ES-I3 (cell line): Measurements from ENCODE around the gene NFE2.
"Not testable (repeated sequence)": the region's sequence is repeated elsewhere in the genome, so short reads cannot be mapped to it uniquely, and the experiment has no call there.

ENCODE experiments used
- H3K36me3 ChIP-seq: 2 replicates; pipeline ENCODE4 v1.6.1; 2013; ENCODE audit warnings: mild to moderate bottlenecking, low read length, control low read depth, moderate library complexity; ENCODE audit not compliant: insufficient read depth
- H3K4me1 ChIP-seq: 2 replicates; pipeline ENCODE4 v1.6.1; 2013; ENCODE audit warnings: mild to moderate bottlenecking, control low read depth, low read length; ENCODE audit not compliant: insufficient read depth
- H3K9ac ChIP-seq: 2 replicates; pipeline ENCODE4 v1.6.1; 2013; ENCODE audit warnings: low read depth, mild to moderate bottlenecking, low read length, moderate library complexity
- H3K9me3 ChIP-seq: 2 replicates; pipeline ENCODE4 v1.6.1; 2013; ENCODE audit warnings: mild to moderate bottlenecking, low read length, moderate library complexity; ENCODE audit not compliant: control insufficient read depth, insufficient read depth

NFE2 gene

GRCh38 chr12:54328595-54329337 is 28.0 kb upstream of the NFE2 start:
- peaks cover 24% of the 10 kb centered on the region for H3K4me1 ChIP-seq
- H3K9me3 ChIP-seq: no peaks in the 10 kb centered on the region
- 0 out of 2 replicates have a peak overlapping the region, but pooled peaks have one; percentile 6 for H3K9ac ChIP-seq

DNA sequence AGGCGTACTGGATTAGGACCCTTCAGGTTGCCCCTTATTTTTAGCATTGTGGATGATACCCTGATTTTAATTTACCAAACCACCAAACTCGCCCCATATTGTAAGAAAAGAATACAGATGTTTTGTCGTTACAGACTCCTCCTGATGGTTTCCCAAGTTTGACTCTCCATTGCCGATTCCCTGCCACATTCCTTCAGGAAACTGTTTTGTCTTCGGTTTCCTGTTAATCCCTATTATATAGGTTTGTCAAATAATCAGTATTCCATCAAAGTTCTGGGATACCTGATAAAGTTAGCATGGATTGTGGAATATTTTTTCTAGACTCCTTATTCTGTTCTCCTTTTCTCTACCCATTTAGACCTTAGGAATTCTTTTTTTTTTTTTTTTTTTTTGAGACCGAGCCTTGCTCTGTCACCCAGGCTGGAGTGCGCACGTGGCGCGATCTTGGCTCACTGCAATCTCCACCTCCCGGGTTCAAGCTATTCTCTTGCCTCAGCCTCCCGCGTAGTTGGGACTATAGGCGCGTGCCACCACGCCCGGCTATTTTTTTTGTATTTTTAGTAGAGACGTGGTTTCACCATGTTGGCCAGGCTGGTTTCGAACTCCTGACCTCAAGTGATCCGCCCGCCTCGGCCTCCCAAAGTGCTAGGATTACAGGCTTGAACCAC is 24.8 kb upstream of the NFE2 start:
- Histone ChIP-seq H3K9ac (peak overlapping the region; percentile 86), H3K4me1 (peaks cover 24% of the 10 kb centered on the region)
- H3K9me3 ChIP-seq, H3K36me3 ChIP-seq: not testable (repeated sequence)

More at GRCh38 chr12:54328595-54329337, 28.0 kb upstream of the NFE2 start:
- peaks cover 4% of the 10 kb centered on the region; the same call in 1 of the 2 replicates for H3K36me3 ChIP-seq

DNA sequence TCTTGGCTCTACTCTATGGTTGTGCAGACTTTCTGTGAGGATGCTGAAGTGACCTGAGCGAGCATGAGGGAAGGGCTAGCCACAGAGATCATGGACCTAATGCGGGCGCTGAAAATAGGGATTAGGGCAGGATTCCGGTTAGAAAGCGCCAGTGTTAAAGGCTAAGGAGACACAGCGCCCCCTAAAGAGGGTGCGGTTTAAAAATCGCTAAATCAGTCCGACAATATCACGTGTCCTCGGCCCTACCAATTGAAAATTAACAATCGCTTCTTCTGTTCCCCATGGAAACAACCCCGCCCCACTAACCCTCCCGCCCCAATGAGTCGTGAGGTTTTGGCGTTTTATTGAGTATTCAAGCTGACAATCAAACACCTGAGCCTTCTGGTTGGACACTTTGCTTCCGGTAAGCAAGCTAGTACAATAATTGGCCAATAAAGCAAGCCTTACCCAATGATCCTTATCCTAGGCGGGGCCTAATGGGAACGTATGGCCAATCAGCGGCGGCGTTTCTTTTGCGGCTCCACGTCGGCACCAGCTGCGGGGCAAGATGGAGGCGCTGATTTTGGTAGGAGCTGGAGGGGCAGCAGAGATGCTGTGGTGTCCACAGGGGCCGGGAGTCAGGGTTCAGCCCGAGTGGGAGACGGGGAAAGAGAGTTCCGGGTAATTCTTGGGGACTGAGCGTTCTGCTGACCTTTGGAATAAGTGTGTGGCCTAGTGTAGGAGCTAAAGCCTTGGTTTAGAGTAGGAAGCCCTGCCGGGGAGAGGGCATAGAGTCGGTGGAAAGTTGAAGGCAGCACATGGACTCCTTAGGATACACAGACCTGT is 24.0 kb upstream of the NFE2 start, which contains the start of gene COPZ1:
COPZ1 (plus strand) TSS at position 515 of the 825 bp plus-strand sequence; CDS start at position 548, 33 bp downstream.
- Histone ChIP-seq H3K4me1 (peaks cover 16% of the 10 kb centered on the region), H3K9me3 (no peaks in the 10 kb centered on the region), H3K36me3 (no peaks in the 10 kb centered on the region), H3K9ac (peak within 1 kb of the TSS; percentile 86)

GRCh38 chr12:54321363-54321762 is 20.5 kb upstream of the NFE2 start:
- H3K9ac ChIP-seq: no peak overlapping the region
- no peaks in the 10 kb centered on the region for H3K36me3 ChIP-seq
- no peaks in the 10 kb centered on the region for H3K9me3 ChIP-seq
- no peaks in the 10 kb centered on the region for H3K4me1 ChIP-seq

DNA sequence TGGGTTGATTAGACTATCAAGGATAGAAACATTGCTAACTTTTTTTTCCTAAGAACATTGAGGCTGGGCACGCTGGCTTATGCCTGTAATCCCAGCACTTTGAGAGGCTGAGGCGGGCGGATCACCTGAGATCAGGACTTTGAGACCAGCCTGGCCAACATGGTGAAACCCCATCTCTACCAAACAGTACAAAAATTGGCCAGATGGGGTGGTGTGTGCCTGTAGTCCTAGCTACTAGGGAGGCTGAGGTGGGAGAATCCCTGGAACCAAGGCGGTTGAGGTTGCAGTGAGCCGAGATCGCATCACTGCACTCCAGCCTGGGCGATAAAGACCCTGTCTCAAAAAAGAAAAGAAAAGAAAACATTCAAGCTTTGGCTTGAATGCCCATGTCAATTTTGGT is 11.5 kb upstream of the NFE2 start:
- not testable (repeated sequence) for H3K36me3 ChIP-seq, H3K9me3 ChIP-seq, H3K9ac ChIP-seq, H3K4me1 ChIP-seq

DNA sequence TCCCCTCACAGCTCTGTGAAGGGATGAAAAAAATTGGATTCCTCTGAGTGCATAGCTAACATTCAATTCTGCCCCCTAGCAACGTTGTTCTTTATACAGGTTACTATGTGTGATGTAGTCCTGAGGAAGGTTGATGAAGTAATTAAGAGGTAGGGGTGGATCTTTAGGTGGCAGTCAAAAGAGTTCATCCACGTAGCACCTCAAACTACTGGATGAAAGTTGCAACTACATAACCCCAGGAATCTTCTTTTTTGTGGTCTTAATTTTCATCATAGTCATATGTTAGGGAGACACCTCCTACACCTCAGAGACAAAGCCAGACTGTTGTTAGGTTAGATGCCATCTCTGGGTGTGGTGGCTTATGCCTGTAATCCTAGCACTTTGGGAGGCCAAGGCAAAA is 10.2 kb upstream of the NFE2 start:
- Histone ChIP-seq H3K4me1 (no peaks in the 10 kb centered on the region), H3K36me3 (no peaks in the 10 kb centered on the region), H3K9ac (no peak overlapping the region), H3K9me3 (no peaks in the 10 kb centered on the region)

- peaks cover 15% of the 10 kb centered on the region for H3K4me1 ChIP-seq
- no peak overlapping the region for H3K9ac ChIP-seq
- no peaks in the 10 kb centered on the region for H3K9me3 ChIP-seq
- no peaks in the 10 kb centered on the region for H3K36me3 ChIP-seq
Measured at GRCh38 chr12:54306925-54307741, 6.3 kb upstream of the NFE2 start.

- Histone ChIP-seq H3K4me1 (peaks cover 33% of the 10 kb centered on the region), H3K36me3 (no peaks in the 10 kb centered on the region), H3K9ac (no peak overlapping the region; the same call in 1 of the 2 replicates), H3K9me3 (no peaks in the 10 kb centered on the region)
Measured at GRCh38 chr12:54304187-54304810, 3.5 kb upstream of the NFE2 start.

DNA sequence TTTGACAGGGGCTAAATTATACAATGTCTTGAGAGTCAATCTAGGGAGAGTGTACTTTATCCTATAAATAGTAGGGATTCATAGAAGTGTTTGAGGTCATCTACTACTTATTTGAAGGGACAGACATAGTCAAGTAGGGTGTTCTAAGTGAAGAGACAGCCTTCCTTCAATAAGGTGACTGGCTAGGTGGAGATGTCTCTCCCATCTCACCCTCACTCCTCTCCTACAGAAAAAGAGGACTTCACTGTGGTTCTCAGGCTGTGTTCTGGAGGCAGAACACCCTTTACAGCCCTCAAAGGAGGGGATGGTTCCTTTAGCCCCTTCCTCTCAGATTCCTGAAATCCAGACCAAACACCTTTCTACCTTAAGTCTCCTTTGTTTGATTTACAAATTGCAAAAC is 2.8 kb upstream of the NFE2 start:
- Histone ChIP-seq H3K9ac (no peak overlapping the region; the same call in 1 of the 2 replicates), H3K36me3 (no peaks in the 10 kb centered on the region), H3K9me3 (no peaks in the 10 kb centered on the region), H3K4me1 (peaks cover 34% of the 10 kb centered on the region)

- H3K36me3 ChIP-seq: no peaks in the 10 kb centered on the region
- peak overlapping the region; percentile 48 for H3K9ac ChIP-seq
Measured at GRCh38 chr12:54301428-54302048, 723 bp upstream of the NFE2 start.

DNA sequence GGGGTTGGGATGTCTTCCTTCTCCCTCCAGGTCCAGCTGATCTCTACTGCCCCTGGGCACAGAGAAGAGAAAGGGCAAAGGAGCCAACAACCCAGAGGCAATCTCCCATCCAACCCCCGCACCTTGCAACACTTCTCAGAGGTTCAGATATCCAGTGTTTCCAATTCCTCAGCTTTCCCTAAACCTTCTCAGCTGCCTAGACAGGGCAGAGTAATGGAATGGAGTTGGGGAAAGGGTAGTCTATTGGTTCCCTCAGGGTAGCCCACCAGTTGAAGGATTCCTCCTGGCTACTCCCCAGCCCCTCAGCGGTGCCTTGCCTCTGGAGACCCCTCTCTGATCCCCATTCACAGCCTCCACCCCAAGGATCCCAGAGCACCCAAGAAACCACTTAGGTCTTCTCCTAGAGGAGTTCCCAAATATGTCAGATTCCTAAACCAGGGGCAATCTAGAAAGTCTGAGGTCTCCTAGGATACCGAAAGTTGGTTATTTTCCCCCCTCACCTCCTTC is 537 bp downstream of the NFE2 start:
- H3K9ac ChIP-seq: peak overlapping the region; percentile 48; the same call in 1 of the 2 replicates
- no peaks in the 10 kb centered on the region for H3K36me3 ChIP-seq
- H3K9me3 ChIP-seq: no peaks in the 10 kb centered on the region
- H3K4me1 ChIP-seq: peaks cover 34% of the 10 kb centered on the region

More at GRCh38 chr12:54301428-54302048, 723 bp upstream of the NFE2 start:
- Histone ChIP-seq H3K4me1 (peaks cover 34% of the 10 kb centered on the region), H3K9me3 (no peaks in the 10 kb centered on the region)

- Histone ChIP-seq H3K9me3 (no peaks in the 10 kb centered on the region), H3K9ac (peak overlapping the region; percentile 25; the same call in 1 of the 2 replicates), H3K4me1 (peaks cover 34% of the 10 kb centered on the region), H3K36me3 (no peaks in the 10 kb centered on the region)
Measured at GRCh38 chr12:54299515-54300224, 1.1 kb downstream of the NFE2 start.
